Measurements from ENCODE around the gene SATB1.
"Not testable (repeated sequence)": the region's sequence is repeated elsewhere in the genome, so short reads cannot be mapped to it uniquely, and the experiment has no call there.

SATB1 gene

DNA sequence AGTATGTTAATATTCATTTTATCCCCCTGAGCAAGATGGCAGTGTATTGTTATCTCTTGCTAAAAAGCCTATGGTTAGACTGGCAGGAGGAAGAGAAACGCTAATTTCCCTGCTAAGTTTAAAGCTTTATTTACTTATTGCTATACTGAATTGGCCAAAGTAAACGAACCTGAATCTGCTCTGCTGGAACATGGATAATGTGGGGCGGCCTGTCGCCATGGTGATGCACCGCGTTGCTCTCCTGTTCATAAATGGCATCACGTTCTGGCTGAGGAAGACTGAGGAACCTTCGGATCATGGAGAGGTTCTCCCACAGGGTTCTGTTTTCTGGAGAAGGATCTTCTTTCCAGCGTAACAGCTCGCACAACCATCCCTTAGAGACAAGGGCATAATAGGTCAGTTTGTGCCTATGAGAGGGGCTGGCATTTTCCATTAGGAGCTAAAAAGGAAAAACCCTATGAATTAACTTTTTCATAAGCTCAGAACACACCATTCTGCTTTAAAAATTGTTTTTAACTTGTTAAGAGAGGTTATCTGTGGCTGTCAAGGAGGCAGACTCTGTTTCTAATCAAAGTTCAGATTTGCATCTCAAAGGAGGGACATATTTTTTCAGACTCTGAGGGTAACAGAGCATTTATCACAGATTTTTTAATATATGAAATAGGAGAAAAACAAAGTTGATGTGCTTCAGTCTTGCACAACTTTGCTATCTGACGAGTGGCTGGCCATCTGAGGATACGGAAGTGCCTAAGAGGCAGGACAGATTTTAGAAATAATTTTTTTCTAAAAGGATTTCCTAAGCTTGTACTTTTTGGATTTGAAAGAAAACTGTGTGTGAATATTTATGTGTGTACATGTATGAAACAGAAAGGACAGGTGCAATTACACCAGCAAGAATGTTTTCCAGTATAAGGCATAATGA is 73.1 kb downstream of the SATB1 start:
- Histone ChIP-seq H3K9me3 (ENCODE audit: low read length) (no peaks in the 10 kb centered on the region), H3K4me3 (ENCODE audit: low read length) (no peak overlapping the region), H3K27me3 (ENCODE audit: insufficient read depth, low read length) (no peaks in the 10 kb centered on the region), H3K36me3 (ENCODE audit: insufficient read depth, low read length) (peaks cover 3% of the 10 kb centered on the region), H2AFZ (ENCODE audit: low read depth, low read length) (no peak overlapping the region), H3K4me1 (ENCODE audit: insufficient read depth, low read length) (no peaks in the 10 kb centered on the region)

- Histone ChIP-seq H3K27me3 (ENCODE audit: insufficient read depth, low read length) (no peaks in the 10 kb centered on the region), H3K9me3 (ENCODE audit: low read length) (no peaks in the 10 kb centered on the region), H3K36me3 (ENCODE audit: insufficient read depth, low read length) (peaks cover 3% of the 10 kb centered on the region), H3K4me3 (ENCODE audit: low read length) (no peak overlapping the region), H2AFZ (ENCODE audit: low read depth, low read length) (no peak overlapping the region), H3K4me1 (ENCODE audit: insufficient read depth, low read length) (no peaks in the 10 kb centered on the region)
Observed at GRCh38 chr3:18351069-18351628, 74.0 kb downstream of the SATB1 start.

DNA sequence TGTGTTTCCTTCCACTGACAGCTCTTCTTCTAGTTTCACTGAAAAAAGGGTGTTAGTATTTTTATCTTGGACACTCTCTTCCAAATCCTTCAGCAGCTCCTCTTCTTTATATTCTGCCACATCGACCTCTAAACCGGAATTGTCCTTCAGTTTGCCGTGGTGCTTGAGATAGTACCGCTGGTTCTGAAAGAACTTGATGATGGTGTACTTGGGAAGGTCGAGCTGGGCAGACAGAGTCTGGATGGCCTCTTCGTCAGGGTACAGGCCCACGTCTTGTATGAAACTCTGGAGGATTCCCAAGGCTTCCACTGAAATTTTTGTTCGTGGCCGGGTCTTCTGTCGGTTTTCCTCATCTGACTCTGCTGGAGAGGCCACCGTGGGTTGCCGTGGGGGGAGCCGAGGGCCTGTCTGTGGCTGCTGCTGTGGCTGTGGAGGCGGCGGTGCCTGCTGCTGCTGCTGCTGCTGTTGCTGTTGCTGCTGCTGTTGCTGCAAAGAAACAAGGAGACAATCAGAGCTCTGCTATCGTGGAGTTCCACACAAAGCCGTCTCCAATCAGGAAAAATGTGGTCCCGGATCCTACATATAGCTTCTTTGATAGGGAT is 75.8 kb downstream of the SATB1 start:
- no peak overlapping the region for H2AFZ ChIP-seq (ENCODE audit: low read depth, low read length)
- H3K4me1 ChIP-seq (ENCODE audit: insufficient read depth, low read length) = no peaks in the 10 kb centered on the region
- H3K36me3 ChIP-seq (ENCODE audit: insufficient read depth, low read length) = peaks cover 3% of the 10 kb centered on the region
- no peaks in the 10 kb centered on the region for H3K9me3 ChIP-seq (ENCODE audit: low read length)
- no peaks in the 10 kb centered on the region for H3K27me3 ChIP-seq (ENCODE audit: insufficient read depth, low read length)
- no peak overlapping the region for H3K4me3 ChIP-seq (ENCODE audit: low read length)

GRCh38 chr3:18346097-18346496 is 79.0 kb downstream of the SATB1 start:
- Histone ChIP-seq H2AFZ (ENCODE audit: low read depth, low read length) (no peak overlapping the region), H3K4me3 (ENCODE audit: low read length) (no peak overlapping the region), H3K9me3 (ENCODE audit: low read length) (no peaks in the 10 kb centered on the region), H3K4me1 (ENCODE audit: insufficient read depth, low read length) (no peaks in the 10 kb centered on the region), H3K27me3 (ENCODE audit: insufficient read depth, low read length) (no peaks in the 10 kb centered on the region), H3K36me3 (ENCODE audit: insufficient read depth, low read length) (peaks cover 3% of the 10 kb centered on the region)

DNA sequence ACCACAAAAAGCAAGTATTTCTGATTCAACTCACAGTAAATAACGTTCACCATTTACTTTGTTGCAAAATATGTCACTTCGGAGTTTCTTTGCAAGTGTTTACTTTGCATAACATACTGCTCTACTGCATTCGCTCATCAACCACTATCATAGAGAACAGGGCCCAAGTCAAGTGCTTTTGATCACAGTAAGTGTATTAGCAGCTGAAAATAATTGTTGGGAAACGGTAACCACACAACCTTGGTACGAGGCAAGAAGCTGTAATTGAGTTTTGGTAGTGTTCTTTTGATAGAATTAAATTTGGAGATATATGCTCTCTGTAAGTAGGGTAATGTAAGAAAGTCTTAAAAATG is 80.1 kb downstream of the SATB1 start:
- Histone ChIP-seq H3K27me3 (ENCODE audit: insufficient read depth, low read length) (no peaks in the 10 kb centered on the region), H3K36me3 (ENCODE audit: insufficient read depth, low read length) (peaks cover 3% of the 10 kb centered on the region), H3K4me3 (ENCODE audit: low read length) (no peak overlapping the region), H2AFZ (ENCODE audit: low read depth, low read length) (no peak overlapping the region), H3K9me3 (ENCODE audit: low read length) (no peaks in the 10 kb centered on the region), H3K4me1 (ENCODE audit: insufficient read depth, low read length) (no peaks in the 10 kb centered on the region)

GRCh38 chr3:18344306-18345014 is 80.7 kb downstream of the SATB1 start:
- H3K4me1 ChIP-seq (ENCODE audit: insufficient read depth, low read length) = no peaks in the 10 kb centered on the region
- H3K27me3 ChIP-seq (ENCODE audit: insufficient read depth, low read length) = no peaks in the 10 kb centered on the region
- H3K36me3 ChIP-seq (ENCODE audit: insufficient read depth, low read length) = peaks cover 3% of the 10 kb centered on the region
- no peak overlapping the region for H2AFZ ChIP-seq (ENCODE audit: low read depth, low read length)
- H3K9me3 ChIP-seq (ENCODE audit: low read length) = no peaks in the 10 kb centered on the region
- no peak overlapping the region for H3K4me3 ChIP-seq (ENCODE audit: low read length)

DNA sequence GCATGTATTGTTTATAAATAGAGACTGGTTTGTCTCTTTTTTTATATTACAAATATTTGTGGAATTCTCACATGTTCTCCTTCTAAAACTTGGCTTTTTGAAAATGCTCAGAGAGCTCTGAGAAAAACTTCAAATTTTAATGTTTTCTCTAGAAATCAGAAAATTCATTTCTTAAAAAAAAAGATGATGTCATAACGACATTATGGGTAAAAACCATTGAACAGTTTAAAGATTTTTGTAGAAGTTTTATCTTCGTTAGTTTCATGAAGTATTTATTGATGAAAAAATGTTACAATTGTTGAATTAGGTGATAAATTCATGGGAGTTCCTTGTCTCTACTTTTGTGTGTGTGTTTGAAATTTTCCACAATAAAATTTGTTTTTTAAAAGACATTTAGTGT is 81.3 kb downstream of the SATB1 start:
- H2AFZ ChIP-seq (ENCODE audit: low read depth, low read length) = no peak overlapping the region
- no peaks in the 10 kb centered on the region for H3K27me3 ChIP-seq (ENCODE audit: insufficient read depth, low read length)
- peaks cover 1% of the 10 kb centered on the region for H3K36me3 ChIP-seq (ENCODE audit: insufficient read depth, low read length)

DNA sequence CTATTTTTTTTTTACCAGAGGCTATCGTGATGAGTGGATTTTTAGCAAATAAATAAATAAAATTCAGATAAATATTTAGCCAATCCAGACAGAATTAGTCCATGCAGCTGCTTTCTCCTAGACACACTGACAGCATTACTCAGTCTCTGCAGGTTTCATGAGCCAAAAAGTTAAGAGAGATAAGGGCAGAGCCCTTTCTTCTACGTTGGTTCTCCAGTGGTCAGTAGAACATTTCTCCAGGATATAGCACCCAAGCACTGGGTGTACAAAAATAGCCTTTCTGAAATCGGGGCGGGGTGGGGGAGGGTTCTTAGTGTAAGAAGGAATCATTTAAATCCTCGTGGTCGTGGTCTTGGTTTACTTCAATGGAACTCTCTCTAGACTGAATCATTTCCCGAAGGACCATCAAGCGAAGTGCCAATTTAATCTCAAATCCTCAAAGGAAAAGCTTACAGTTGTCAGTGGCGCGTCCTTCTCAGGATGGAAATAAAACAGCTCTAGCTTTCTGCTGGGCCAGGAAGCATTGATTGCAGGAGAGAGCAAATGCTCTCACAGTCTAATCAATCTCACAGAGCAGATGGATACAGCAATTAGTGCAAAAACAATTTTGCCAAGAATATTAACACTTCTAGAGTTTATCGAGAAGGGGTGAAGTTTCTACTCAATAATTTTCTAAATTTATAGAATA is 86.2 kb downstream of the SATB1 start:
- Histone ChIP-seq H3K4me1 (ENCODE audit: insufficient read depth, low read length) (peaks cover 2% of the 10 kb centered on the region), H3K4me3 (ENCODE audit: low read length) (no peak overlapping the region), H2AFZ (ENCODE audit: low read depth, low read length) (no peak overlapping the region), H3K9me3 (ENCODE audit: low read length) (no peaks in the 10 kb centered on the region), H3K27me3 (ENCODE audit: insufficient read depth, low read length) (no peaks in the 10 kb centered on the region), H3K36me3 (ENCODE audit: insufficient read depth, low read length) (no peaks in the 10 kb centered on the region)

More for the DNA sequence above, 81.3 kb downstream of the SATB1 start:
- H3K4me3 ChIP-seq (ENCODE audit: low read length) = no peak overlapping the region
- H3K9me3 ChIP-seq (ENCODE audit: low read length) = no peaks in the 10 kb centered on the region
- no peaks in the 10 kb centered on the region for H3K4me1 ChIP-seq (ENCODE audit: insufficient read depth, low read length)

DNA sequence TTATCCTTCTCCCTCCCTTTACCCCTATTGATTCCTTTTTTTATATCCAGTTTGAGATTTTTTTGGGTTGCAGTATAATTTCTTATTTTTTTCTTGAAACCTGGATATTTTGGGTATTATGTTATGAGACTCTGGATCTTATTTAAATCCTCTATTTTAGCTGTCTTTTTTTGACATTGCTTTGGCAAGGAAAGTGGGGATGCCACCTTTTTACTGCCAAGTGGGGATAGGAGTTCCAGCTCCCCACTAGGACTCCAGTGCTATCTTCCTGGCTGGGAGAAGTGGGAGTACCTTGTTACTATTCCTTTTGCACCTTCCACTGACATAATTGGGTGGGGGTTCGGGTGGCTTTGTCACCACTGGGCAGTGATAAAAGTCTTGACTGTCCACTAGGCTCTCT is 87.9 kb downstream of the SATB1 start:
- no peaks in the 10 kb centered on the region for H3K9me3 ChIP-seq (ENCODE audit: low read length)
- H3K27me3 ChIP-seq (ENCODE audit: insufficient read depth, low read length) = no peaks in the 10 kb centered on the region
- no peaks in the 10 kb centered on the region for H3K36me3 ChIP-seq (ENCODE audit: insufficient read depth, low read length)
- no peak overlapping the region for H2AFZ ChIP-seq (ENCODE audit: low read depth, low read length)
- no peak overlapping the region for H3K4me3 ChIP-seq (ENCODE audit: low read length)
- H3K4me1 ChIP-seq (ENCODE audit: insufficient read depth, low read length) = peaks cover 2% of the 10 kb centered on the region

GRCh38 chr3:18334837-18335601 is 90.1 kb downstream of the SATB1 start:
- Histone ChIP-seq H3K4me3 (ENCODE audit: low read length) (no peak overlapping the region), H2AFZ (ENCODE audit: low read depth, low read length) (no peak overlapping the region), H3K36me3 (ENCODE audit: insufficient read depth, low read length) (no peaks in the 10 kb centered on the region), H3K27me3 (ENCODE audit: insufficient read depth, low read length) (no peaks in the 10 kb centered on the region), H3K4me1 (ENCODE audit: insufficient read depth, low read length) (peaks cover 2% of the 10 kb centered on the region), H3K9me3 (ENCODE audit: low read length) (no peaks in the 10 kb centered on the region)

DNA sequence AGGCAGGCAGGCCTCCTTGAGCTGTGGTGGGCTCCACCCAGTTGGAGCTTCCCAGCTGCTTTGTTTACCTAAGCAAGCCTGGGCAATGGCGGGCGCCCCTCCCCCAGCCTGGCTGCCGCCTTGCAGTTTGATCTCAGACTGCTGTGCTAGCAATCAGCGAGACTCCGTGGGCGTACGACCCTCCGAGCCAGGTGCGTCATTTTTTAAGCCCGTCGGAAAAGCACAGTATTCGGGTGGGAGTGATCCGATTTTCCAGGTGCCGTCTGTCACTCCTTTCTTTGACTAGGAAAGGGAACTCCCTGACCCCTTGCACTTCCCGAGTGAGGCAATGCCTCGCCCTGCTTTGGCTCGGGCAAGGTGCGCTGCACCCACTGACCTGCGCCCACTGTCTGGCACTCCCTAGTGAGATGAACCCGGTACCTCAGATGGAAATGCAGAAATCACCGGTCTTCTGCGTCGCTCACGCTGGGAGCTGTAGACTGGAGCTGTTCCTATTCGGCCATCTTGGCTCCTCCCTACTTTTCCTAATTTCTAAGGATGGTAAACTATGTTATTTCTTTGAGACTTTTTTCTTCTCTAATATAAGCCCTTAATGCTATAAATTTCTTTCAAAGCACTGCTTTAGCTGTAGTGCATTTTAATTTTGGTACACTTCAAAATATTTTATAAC is 94.2 kb downstream of the SATB1 start:
- H3K9me3 ChIP-seq (ENCODE audit: low read length); H3K4me1 ChIP-seq (ENCODE audit: insufficient read depth, low read length); H3K36me3 ChIP-seq (ENCODE audit: insufficient read depth, low read length); H3K27me3 ChIP-seq (ENCODE audit: insufficient read depth, low read length); H3K4me3 ChIP-seq (ENCODE audit: low read length); H2AFZ ChIP-seq (ENCODE audit: low read depth, low read length): not testable (repeated sequence)
